ENCODE results near the gene CDC6.

Gene CDC6

DNA sequence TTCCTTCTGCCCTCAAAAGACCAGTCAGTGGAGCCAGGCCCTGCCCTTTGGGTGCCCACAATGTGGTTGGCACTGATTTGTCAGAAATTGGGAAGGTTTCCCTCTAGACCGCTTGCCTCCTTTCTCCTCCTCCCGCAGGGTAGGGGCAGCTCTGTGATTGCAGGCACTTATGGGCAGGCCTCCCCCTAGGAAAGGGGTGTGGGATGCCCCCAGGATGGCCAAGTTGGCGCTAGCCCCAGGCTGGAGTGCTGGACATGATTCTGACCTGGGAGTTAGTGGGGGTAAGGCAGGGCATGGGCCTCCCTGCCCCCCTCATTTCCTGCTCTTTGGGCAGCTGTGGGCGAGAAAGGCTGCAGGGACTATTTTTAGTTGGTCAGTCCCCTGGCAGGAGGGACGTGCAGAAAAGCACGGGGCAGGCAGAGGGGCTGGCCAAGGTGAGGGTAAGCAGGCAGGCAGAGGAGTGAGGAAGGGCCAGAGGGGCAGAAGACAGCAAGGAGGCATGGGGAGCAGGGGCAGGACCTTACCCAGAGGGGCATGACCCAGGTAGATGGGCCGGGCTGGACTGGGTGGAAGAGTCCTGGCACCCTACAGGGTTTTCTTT, 24.6 kb downstream of the CDC6 start:
- no peak for DNase-seq

DNA sequence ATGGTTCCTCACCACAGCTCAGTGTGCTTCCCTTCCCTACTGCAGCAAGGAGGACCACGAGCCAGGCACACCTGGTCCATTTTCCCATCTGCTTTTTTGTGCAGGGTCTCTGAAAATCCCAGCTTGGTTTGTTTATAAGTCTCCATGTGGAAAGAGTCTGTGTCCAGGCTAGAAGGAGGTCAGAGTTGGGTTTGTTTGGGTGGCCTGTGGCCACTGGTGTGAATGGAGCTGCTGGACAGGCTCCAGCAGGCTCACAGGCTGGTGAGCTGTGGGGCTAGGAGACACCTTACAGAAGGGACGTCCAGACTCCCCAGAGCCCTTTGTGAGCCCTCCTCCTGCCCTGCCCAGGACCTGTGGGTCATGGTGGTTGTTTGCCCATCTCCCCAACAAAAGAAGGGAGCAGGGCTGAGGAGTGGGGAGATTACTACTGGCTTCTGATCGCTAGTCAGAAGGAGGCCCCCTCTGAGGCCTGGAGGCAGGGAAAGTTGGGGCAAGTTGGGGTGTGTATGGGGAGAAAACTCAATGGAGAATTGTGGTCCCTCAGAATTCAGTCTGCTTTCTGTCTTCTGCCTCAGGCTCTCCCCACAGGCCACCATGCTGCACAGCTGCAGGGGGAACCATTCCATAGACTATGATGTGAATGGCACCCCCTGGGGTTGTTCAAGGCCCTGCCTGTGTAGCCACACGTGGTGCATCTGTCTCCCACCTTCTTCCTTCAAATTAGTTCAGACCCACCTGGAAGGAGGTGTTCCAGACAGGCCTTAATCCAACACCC, 25.4 kb downstream of the CDC6 start:
- no peak for DNase-seq

GRCh38 chr17:40313668-40314583, 26.2 kb downstream of the CDC6 start:
- DNase-seq: no peak

- DNase-seq: peak; percentile 82
Observed at GRCh38 chr17:40314584-40314956, 26.9 kb downstream of the CDC6 start.

DNA sequence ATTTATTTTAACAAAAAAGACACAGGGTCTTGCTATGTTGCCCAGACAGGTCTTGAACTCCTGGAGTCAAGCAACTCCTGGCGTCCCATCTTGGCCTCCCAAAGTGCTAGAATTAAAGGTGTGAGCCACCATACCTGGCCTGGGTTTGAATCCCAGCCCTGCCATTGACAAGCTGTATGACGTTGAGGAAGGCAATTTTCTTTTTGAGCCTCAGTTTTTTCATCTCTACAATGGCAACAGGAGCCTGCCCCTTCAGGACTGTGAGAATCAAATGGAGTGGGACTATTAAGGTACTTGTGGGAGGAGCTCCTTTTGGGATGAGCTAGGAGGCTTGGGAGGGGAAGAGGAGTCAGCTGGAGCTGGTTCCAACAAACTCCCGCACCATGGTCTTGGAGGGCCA, 27.5 kb downstream of the CDC6 start:
- no peak for DNase-seq

DNA sequence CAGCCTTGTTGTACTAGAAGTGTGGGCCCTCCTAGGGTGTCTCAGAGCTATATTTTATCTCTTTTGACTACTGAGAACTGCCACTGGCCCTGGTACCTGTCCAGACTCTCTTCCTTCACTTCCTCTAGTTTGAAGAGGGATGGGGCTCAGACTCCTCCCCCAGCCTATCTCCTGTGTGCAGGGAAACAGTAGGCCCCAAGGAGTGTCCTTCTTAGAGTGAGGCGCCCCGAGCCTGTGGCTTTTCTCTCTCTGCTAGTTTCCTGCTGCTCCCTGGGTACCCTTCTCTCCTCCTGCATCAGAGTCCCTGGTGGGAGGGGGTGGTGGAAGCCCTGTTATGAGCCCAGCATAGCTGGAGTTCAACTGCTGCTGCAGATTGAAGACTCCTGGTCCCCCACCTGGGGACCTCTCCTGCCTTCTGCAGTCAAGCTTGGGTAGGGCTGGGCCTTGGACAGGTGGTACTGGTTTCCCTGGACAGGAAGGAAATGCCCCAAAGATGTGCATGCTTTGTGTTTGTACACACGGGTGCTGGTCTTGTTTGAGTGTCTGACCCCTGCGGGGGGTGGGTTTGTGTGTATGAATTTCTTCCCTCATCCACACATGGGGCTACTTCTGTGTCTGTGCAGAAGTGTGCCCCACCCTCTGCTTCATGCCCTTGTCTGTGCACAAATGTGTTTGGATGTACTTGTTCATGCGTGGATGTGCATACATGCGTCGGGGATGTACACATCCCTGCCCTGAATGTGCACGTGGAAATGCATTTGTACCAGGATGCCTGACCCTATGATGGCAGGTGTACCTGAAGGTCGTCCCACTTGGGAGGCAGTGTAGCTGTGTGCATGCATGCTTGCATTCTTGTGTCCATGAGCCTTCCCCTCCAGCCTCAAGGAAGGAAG, 28.2 kb downstream of the CDC6 start:
- DNase-seq: no peak

DNA sequence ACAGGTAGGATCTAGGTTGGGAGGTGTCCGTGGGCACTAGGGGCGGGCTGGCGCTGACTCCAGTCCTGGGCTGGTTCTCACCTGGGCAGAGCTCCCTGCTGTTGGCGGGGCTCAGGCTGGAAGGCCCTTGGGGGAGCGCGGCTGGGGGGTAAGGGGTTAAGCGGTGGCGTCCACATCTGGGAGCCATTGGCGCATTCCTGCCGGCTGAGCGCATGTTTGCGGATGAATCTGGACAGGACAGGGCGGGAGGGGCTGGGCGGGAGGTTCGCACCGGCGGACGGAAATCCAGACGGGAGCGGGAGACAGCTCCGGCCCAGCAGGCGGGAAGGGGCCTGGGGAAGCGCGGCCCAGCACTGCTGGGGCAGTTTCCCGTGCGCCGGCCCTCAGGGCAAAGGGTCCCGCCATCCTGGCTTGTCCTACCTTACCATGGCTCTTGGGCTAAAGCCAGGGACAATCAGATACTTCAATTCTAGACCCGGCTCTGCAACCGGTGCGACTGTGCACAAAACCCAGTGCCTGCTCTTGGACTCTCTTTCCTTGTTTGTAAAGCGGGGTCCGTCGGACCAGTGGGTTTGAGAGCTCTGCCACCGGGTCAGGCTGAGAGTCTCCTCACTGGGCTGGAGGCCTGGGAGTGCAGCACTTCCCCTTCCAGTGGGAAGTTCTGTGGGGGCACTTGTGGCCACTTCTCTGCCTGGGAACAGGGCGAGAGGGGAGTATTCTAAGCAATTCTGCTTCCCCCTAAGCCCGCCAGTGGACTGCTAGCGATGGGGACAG, 29.1 kb downstream of the CDC6 start:
- DNase-seq: no peak

DNA sequence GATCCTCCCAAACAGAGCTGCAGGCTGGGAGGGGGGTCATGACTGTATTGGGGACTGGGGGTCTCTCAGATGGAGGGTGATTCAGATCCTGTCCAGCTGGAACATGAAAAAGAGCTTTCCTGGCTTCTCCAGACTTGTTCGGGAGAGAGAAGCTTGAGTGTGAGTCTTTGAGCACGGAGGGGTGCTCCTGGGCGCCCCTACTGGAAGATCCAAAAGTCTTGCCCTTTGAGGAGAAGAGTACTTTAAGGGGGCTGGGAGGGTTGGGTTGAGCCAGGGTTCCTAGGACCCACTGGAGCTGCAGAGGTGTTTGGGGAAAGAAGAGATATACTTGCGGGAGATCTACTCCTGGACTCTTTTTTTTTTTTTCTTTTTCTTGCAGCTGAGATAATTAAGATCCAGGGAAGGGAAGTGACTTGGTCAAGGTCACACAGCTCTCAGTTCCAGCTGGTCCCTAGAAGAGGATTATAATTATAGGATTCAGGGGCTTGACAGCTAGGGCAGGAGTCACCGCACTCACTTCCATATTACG, 29.7 kb downstream of the CDC6 start:
- no peak for DNase-seq

DNA sequence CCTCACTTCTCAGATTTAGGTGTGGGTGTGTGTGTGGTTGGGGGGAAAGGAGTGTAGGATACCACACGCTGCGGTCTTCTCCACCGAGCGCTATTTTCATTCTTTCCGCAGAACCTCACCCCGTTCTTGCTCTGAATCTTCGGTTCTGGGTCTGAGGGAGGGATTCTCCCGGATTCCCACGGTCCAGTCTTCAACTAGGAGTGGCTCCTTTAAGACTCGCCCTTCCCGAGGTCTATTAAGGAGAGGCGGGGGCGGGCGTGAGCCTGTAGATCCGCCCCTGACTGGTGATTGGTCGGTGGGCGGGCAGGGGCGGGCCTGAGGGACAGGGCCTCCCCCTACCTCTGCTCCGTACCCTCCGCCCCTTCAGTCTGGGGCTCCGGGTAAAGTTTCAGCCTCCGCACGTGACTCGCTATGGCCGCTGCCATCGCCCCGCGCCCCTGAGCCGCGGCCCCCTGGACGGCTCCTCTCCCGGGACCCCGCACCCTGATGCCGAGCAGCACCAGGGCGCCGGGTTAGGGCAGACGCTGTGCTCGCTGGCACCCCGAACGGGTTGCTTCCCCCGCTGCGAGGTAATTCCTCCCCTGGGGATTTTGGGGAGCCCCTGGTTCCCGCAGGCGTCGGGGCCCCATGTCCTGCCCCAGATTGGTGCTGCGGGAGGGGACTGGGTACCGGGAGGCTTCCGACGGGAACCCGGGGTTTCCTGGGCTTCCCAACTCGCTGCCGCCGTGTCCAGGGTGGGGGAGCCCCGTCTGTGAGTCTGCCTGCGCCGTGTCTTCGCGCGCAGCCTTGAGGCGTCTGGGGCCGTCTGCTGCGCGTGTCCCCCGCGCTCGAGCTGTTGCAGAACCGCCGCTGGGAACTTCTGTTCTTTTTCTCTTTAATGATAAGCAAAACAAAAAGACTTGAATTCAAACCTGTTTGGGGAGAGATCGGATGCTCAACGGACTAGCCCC, 30.5 kb downstream of the CDC6 start:
- DNase-seq: peak; percentile 89

GRCh38 chr17:40318830-40319391, 31.2 kb downstream of the CDC6 start:
- no peak for DNase-seq

GRCh38 chr17:40319651-40320540, 32.2 kb downstream of the CDC6 start:
- peak; percentile 83 for DNase-seq

- DNase-seq: peak; percentile 67
Observed at GRCh38 chr17:40320756-40321523, 33.3 kb downstream of the CDC6 start.

- no peak for DNase-seq
Observed at GRCh38 chr17:40321524-40321929, 33.8 kb downstream of the CDC6 start.

- no peak for DNase-seq
Observed at GRCh38 chr17:40321961-40322357, 34.3 kb downstream of the CDC6 start.

DNA sequence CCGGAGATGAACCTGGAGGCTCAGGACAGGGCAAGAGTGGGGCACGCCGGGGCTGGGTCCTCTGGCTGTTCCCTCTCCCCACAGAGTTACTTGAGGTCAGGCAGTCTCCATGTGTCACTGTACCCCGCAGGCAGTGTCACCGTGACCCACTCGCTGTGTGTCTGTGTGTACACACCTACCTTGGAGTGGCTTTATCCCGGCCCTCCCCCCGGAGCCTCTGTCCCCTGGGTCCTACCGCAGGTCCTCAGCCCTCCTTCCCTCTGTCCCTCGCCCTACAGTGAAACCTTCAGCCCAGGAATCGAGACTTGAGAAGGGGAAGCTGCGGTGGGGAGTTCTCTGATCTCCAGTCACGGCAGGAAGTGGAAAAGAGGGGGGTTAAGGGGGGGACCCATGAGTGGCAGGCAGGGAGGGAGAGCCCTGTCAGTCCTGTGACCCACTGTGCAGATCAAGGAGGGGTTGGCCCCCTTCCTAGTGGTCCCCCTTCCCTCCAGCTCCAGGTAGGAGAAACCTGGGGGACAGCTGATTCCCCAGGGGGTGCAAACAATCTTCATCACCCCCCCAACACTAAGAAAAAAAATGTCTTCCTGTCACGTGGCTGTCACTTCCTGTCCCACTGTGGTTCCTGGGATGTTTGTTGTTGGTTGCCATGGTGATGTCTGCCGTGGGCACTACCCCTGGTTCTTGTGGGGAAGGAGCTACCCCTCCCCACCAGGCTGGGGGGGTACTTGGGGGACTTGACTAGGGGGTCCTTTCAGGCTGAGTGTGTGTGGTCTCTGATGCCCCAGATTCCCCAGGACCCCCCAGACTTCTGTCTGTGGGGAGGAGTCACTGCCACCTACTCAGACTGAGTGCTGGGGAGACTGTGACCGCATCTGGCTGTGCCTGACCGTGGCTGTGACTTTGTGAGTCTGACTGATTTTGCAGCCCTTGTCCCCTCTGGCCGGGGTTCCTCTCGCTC, 35.0 kb downstream of the CDC6 start:
- DNase-seq: peak; percentile 83

All from T-helper 9 cell (primary cell).